ENCODE data around the gene EN2.

DNA sequence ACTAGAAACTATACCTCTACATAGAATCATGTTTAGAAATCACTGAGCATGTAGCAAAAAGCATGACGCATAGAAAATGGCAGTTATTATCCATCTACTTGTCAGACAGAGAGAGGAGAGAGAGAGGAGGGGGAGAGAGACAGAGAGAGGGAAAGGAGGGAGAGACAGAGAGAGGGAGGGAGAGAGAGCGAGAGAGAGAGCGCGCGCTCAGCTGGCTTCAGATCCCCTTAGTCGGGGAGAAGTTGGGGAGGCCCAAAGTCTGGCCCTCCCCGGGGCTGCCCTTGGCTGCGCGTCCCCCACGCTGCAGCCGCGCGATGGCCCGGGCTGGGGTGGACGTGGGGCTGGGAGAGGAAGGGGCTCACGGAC is 51.4 kb downstream of the EN2 start:
- TF ChIP-seq, protein P1, sequence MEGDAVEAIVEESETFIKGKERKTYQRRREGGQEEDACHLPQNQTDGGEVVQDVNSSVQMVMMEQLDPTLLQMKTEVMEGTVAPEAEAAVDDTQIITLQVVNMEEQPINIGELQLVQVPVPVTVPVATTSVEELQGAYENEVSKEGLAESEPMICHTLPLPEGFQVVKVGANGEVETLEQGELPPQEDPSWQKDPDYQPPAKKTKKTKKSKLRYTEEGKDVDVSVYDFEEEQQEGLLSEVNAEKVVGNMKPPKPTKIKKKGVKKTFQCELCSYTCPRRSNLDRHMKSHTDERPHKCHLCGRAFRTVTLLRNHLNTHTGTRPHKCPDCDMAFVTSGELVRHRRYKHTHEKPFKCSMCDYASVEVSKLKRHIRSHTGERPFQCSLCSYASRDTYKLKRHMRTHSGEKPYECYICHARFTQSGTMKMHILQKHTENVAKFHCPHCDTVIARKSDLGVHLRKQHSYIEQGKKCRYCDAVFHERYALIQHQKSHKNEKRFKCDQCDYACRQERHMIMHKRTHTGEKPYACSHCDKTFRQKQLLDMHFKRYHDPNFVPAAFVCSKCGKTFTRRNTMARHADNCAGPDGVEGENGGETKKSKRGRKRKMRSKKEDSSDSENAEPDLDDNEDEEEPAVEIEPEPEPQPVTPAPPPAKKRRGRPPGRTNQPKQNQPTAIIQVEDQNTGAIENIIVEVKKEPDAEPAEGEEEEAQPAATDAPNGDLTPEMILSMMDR (IDR thresholded peaks at IDR 0.05) = no peak
- TF ChIP-seq POLR2A (IDR thresholded peaks at IDR 0.05) = no peak

Data from adrenal gland (tissue), 5 donors.